SU-DHL-6 (cell line): ENCODE data around the gene RABL3.

Experiments used
- EZH2phosphoT487 ChIP-seq: fragments of 200-600 bp; sonication (generic), shearing (Covaris generic); conservative IDR thresholded peaks from 2 replicates; pipeline ENCODE4 v1.6.1; 2018; ENCODE audit warnings: mild to moderate bottlenecking, antibody characterized with exemption, low read length, moderate library complexity, mixed read lengths
- TF ChIP-seq, protein P1 (sequence below): fragments of 200-600 bp; sonication (generic); IDR thresholded peaks from one replicate; pipeline ENCODE4 v1.5.1; 2017; ENCODE audit warnings: antibody characterized with exemption, mild to moderate bottlenecking, low read length, moderate library complexity; ENCODE audit not compliant: insufficient read depth, poor library complexity, severe bottlenecking

DNA sequence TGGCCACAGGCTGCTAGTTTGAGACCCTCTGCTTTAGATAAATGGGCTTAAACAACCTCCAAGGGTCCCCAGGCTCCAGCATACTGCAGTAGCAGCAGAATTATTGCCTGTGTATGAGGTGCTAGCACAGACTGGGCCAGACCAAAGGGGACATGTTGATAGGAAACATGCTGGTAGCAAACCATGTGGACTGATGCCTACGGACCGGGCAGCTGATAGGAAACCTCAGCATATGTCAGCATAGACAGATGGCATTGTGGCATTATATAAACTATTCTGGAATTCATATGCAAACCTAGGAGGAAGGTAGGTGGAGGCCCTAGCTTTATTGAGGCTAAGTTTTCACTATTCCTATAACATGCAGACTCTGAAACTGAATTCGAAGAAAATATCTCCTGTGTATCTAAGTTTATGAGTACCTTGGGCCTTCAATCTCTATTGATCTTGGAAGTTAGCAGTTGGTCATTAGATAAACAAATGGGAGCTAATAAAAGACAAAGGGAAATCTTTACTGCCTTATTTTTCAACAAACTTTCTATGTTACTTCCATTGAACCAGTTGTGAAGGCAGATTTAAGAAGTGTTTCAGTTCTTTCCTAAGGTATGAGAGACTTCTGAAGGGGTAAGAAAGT, 58.5 kb downstream of the RABL3 start:
- TF ChIP-seq, protein P1, sequence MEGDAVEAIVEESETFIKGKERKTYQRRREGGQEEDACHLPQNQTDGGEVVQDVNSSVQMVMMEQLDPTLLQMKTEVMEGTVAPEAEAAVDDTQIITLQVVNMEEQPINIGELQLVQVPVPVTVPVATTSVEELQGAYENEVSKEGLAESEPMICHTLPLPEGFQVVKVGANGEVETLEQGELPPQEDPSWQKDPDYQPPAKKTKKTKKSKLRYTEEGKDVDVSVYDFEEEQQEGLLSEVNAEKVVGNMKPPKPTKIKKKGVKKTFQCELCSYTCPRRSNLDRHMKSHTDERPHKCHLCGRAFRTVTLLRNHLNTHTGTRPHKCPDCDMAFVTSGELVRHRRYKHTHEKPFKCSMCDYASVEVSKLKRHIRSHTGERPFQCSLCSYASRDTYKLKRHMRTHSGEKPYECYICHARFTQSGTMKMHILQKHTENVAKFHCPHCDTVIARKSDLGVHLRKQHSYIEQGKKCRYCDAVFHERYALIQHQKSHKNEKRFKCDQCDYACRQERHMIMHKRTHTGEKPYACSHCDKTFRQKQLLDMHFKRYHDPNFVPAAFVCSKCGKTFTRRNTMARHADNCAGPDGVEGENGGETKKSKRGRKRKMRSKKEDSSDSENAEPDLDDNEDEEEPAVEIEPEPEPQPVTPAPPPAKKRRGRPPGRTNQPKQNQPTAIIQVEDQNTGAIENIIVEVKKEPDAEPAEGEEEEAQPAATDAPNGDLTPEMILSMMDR, result no peak
- no peak for TF ChIP-seq EZH2phosphoT487
